ENCODE data around the gene SETMAR. TPM values are rescaled to one million over a fixed set of nuclear protein-coding genes. Genes with fewer than 3 reads are reported as not detected.
A peak's percentile ranks its signal among the peaks of the same experiment; 100 is the strongest.
"Not testable (repeated sequence)": the region's sequence is repeated elsewhere in the genome, so short reads cannot be mapped to it uniquely, and the experiment has no call there.

SETMAR gene
- total RNA-seq, 1 donor from 2014 or later = 19.5 TPM

DNA sequence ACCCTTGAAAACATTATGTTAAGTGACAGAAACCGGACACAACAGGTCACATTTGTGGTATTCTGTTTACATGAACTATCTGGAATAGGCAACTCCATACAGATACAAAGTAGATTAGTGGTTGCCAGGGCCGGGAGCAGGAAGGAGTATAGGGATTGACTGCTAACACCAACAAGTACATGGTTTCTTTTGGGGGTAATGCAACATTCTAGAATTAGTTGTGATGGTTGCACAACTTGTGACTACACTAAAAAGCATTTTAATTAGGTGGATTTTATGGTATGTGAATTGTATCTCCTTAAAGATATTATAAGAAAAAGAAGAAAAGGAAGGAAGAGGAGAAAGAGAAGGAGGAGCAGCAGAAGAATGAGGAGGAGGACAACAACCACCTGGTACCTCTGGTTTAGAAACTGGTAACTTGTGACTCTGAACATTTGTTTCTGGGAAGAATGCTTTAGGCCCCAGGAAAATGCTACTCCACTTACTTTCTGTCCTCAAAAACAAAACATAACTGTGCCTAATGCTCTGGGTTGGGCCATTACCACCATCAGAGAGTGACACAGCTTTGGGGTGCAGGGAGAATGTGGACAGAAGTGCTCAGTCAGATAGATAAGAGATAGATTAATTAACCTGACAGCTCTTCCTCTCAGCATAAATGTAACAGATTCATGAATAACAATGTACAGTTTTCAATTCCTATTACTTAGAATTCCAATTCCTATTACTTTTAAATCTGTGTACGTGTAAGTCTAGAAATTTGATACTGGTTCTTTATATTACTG lies 20.3 kb downstream of the SETMAR start:
- no peak overlapping the region for H3K4me3 ChIP-seq (ENCODE audit: low read depth, low read length)
- TF ChIP-seq, protein P1, sequence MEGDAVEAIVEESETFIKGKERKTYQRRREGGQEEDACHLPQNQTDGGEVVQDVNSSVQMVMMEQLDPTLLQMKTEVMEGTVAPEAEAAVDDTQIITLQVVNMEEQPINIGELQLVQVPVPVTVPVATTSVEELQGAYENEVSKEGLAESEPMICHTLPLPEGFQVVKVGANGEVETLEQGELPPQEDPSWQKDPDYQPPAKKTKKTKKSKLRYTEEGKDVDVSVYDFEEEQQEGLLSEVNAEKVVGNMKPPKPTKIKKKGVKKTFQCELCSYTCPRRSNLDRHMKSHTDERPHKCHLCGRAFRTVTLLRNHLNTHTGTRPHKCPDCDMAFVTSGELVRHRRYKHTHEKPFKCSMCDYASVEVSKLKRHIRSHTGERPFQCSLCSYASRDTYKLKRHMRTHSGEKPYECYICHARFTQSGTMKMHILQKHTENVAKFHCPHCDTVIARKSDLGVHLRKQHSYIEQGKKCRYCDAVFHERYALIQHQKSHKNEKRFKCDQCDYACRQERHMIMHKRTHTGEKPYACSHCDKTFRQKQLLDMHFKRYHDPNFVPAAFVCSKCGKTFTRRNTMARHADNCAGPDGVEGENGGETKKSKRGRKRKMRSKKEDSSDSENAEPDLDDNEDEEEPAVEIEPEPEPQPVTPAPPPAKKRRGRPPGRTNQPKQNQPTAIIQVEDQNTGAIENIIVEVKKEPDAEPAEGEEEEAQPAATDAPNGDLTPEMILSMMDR (conservative IDR thresholded peaks at IDR 0.05; ENCODE audit: low read depth, low read length) = no peak
- DNase-seq (ENCODE audit: low read depth) = no peak

DNA sequence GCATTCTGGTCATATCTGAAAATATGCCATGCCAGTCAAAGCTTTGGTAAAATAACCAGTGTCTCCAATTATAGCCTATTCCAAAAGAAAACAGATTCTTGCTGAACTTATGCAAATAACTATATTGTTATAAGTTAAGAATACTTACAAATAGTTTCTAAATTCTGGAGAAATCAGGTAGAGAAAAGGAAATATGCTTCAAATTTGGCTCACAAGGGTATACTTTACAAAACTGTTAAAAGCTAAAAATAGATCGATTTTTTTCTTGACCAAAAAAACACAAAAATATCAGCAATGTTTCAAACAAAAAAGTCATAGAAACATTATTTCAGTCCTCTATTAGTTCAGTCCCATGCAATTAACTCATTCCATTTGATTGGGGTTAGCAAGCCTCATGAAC lies 23.7 kb downstream of the SETMAR start:
- no peak overlapping the region for H3K4me3 ChIP-seq (ENCODE audit: low read depth, low read length)
- TF ChIP-seq, protein P1 (conservative IDR thresholded peaks at IDR 0.05; ENCODE audit: low read depth, low read length) = no peak
- DNase-seq (ENCODE audit: low read depth) = no peak

DNA sequence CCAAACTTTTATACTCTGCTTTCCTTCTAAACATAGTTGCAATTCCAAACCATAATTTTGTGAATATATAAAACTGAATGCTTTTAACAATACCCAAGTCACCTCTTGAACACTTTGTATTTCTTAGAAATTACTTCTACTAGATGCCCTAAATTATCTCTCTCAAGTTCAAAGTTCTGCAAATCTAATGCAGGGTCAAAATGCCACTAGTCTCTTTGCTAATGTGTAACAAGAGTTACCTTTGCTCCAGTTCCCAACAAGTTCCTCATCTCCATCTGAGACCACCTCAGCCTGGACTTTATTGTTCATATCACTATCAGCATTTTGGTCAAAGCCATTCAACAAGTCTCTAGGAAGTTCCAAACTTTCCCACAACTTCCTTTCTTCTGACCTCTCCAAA lies 26.6 kb downstream of the SETMAR start:
- DNase-seq (ENCODE audit: low read depth); H3K4me3 ChIP-seq (ENCODE audit: low read depth, low read length): not testable (repeated sequence)

DNA sequence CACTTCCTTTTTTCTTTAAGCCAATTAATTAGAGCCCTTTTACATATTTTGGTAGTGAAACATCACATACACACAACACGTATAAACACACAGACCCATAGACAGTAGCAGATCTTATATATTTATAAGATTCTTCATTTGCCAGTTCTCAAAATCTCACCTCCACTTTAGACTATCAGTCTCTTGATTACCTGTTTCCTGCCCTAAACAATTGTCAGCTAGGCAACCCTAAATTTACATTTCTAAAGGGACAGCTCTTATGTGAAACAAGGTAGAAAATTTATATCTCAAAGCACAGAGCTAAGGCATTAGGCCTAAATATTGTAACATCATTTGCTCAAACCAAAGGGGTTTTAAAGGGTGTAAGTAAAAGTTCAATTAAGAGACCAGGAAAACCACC lies 28.9 kb downstream of the SETMAR start:
- DNase-seq (ENCODE audit: low read depth) = no peak
- TF ChIP-seq, protein P1 (conservative IDR thresholded peaks at IDR 0.05; ENCODE audit: low read depth, low read length) = no peak
- no peak overlapping the region for H3K4me3 ChIP-seq (ENCODE audit: low read depth, low read length)

DNA sequence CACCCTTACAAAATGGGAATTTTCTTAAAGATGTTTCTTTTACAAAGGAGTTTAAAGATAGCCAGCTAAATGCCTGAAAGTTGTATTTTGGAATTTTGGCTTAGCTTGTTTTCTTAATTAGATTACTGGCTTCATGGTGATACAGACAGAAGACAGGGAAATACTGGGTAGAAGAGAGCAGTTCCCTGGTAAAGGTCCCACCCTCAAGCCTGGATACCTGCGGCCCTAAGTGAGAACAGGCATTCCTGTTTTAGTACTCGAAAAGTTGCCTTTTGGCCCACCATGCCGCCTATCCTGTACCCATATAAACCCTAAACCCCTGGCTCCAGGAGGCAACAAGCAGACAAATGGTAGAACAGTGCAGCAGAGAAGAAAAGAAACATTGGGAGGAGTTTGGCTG lies 29.4 kb downstream of the SETMAR start:
- TF ChIP-seq, protein P1 (conservative IDR thresholded peaks at IDR 0.05; ENCODE audit: low read depth, low read length) = no peak
- no peak for DNase-seq (ENCODE audit: low read depth)
- H3K4me3 ChIP-seq (ENCODE audit: low read depth, low read length) = no peak overlapping the region

DNA sequence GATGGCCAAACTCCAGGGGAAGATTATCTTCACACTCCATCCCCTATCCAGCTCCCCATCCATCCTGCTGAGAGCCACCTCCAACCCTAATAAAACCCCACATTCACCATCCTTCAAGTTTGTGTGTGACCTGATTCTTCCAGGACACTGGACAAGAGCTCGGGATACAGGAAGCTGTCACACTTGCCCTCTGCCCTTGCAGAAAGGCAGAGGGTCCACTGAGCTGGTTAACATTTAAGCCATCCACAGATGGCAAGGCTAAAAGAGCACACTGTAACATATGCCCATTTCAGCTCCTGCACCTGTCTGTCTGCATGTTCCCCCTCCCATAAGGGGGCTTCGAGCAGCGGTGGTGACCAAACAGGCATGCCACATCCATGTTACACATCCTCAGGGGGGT lies 29.8 kb downstream of the SETMAR start:
- no peak for DNase-seq (ENCODE audit: low read depth)
- no peak overlapping the region for H3K4me3 ChIP-seq (ENCODE audit: low read depth, low read length)
- TF ChIP-seq, protein P1 (conservative IDR thresholded peaks at IDR 0.05; ENCODE audit: low read depth, low read length) = no peak

DNA sequence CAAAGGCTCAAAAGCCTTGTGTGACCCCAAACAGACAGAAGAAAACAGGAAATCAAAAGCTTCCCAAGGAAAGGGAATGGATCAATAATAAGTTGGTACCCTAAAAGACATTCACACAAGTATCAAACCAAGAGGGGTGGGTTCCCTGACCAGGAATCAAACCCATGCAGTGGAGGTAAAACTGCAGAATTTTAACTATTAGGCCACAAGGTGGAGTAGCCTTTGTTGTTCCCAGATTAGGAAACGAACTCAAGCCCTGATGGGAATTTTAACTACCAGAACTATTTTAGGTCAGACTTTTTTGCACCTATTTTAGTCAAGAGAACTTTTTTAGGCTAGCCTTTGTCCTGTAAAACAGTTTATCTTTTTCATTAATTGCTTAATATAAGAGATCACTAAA lies 31.4 kb downstream of the SETMAR start:
- no peak for DNase-seq (ENCODE audit: low read depth)
- TF ChIP-seq, protein P1 (conservative IDR thresholded peaks at IDR 0.05; ENCODE audit: low read depth, low read length) = peak; percentile 29
- H3K4me3 ChIP-seq (ENCODE audit: low read depth, low read length) = no peak overlapping the region

Measured in epithelial cell of proximal tubule (primary cell).